HG03196 (cell line): ENCODE data around the gene DMAC2L.

Experiments
- ATAC-seq: cut with Tn5 transposase; IDR thresholded peaks from one replicate; pipeline ENCODE4 v1.9.1; 2021; ENCODE audit not compliant: unreplicated experiment

Gene DMAC2L

GRCh38 chr14:50321009-50321660 lies 9.0 kb downstream of the DMAC2L start:
- peak; percentile 88 for ATAC-seq

DNA sequence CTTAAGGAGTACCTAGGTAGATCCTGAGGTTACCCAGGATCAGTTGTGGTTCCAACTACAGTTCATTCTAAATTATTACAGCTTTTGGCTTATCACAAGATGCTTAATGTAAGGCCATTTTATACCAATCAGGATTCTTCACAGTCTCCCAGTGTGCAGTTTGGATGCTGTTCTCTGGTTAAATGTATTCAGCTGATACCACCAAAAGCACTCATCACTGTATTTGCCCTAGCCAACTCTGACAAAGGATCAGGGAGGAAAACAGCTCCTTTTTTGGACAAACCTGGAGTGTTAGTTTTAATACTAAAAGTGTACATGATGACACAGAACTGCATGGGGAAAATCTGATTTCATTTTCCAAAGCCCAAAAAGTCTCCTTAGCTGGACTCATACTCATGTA lies 19.5 kb downstream of the DMAC2L start:
- no peak for ATAC-seq

DNA sequence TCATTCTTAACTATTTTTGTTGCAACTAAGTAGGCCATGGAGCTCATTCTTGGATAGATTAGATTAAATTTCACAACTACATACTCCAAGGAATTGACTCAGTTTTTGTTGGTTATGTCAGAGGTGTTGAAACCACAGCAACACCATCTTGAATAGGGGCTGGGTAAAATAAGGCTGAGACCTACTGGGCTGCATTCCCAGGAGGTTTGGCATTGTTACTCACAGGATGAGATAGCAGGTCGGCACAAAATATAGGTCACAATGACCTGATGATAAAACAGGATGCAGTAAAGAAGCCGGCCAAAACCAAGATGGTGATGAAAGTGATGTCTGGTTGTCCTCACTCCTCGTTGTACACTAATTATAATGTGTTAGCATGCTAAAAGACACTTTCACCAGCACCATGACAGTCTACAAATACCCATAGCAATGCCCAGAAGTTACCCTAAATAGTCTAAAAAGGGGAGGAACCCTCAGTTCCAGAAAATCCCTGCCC lies 20.9 kb downstream of the DMAC2L start:
- no peak for ATAC-seq

GRCh38 chr14:50334211-50334610 lies 22.1 kb downstream of the DMAC2L start:
- ATAC-seq: no peak

GRCh38 chr14:50335389-50335788 lies 23.3 kb downstream of the DMAC2L start:
- no peak for ATAC-seq

DNA sequence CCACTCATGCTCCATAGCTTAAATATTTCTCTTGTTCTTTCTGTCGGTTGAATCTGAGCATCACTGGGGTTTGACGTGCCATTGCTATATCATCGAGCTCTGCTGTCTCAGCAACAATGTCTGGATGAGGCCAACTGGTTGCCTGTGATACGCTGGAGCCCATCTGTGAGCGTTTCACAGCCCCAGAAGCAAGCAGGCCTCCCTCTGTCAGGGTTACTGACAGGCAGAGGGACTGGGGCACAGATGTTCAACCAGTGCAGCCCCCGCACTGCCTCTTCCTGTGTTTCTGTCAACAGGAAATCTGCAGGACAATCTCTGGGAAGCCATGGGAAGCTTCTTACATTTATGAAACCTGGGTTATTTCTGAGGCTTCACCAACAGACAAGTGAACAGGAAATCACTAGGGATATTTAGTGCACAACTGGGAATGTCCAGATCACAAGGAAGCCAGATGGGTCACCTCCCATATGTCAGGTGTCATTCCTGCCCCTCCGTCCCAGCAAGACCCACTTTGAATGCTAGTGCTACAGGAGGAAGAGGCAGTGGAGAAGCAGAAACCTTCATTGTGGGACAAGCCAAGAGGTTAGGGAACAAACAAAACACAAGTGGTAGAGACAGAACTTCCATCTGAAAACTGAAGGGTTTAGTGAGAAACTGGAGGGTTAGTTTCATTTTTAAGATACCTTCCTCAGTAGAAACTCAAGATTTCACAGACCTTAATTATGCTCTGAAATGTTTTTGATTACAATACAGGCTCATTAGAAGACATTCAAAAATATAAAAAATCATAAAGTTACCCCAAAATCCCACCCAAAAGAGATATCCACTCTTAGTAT lies 24.1 kb downstream of the DMAC2L start:
- ATAC-seq: no peak

DNA sequence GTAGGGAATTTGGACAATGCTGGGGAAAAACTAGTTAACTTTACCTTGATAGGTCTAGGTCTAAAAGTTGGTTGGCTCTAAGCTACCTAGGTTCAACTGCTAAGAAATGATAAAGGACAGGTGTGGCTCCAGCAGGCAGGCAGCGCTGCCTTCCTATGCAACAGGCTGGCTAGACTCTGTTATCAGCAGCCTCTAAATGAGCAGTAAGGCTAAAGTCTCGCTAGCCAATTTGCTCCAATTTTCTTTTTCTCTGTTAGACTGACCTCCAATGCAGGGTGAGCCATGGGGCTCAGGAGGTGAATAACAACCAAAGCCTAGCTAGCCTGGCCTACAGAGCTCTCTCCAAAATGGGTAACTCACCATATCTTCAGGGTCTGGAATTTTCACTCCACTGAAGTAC lies 26.5 kb downstream of the DMAC2L start:
- no peak for ATAC-seq

DNA sequence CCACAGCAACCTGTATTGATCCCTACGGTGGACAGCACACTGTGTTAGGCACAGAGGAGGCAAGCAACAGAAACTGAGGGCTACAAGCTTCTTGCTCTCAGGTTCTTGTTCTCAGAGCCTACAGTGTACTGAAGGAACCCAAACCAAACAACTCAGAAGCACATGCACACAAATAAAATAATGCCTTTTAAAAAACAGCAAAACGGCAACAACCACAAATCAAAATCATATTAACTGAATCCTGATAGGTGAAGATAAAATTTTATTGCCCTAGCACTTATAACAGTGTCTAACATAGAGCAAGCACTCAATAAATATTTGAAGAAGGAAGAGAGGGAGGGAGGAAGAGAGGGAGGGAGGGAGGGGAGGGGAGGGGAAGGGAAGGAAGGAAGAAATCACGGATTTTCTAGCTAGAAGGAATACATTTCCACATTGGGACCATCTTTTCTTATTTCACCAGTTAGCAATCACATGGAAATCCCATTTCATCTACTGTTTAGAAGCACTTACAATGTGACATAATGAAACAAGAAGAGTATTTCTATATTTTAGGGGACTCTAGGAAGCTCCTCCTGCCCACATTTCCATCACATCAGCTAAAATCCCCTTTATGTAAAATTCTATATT lies 27.2 kb downstream of the DMAC2L start:
- no peak for ATAC-seq

GRCh38 chr14:50340045-50340444 lies 27.9 kb downstream of the DMAC2L start:
- no peak for ATAC-seq

- no peak for ATAC-seq
These were observed 28.8 kb downstream of the DMAC2L start for GRCh38 chr14:50340963-50341362.

- ATAC-seq: peak; percentile 54
These were observed 30.3 kb downstream of the DMAC2L start for GRCh38 chr14:50342221-50343078.

DNA sequence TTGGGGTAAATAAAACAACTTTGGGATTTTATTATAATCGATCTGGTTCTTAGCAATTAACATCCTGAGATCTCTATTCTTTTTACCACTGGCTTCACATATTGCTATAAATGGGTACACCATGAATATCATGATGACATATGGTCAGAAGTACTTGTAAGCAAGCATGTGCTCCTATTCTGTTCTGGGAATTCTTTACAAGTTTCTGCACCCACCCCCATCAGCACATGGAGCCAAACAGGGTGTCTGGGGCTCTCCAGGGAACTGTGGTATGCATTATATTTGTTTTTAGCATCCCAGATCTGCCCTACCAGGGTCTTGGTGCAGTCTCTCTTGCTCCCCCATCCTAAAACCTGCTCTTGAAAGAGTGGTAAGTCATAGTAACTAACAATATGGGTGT lies 31.3 kb downstream of the DMAC2L start:
- no peak for ATAC-seq

GRCh38 chr14:50344116-50344775 lies 32.1 kb downstream of the DMAC2L start:
- peak; percentile 88 for ATAC-seq

- ATAC-seq: no peak
These were observed 32.9 kb downstream of the DMAC2L start for GRCh38 chr14:50344876-50345563.

GRCh38 chr14:50345846-50346422 lies 33.8 kb downstream of the DMAC2L start:
- no peak for ATAC-seq

DNA sequence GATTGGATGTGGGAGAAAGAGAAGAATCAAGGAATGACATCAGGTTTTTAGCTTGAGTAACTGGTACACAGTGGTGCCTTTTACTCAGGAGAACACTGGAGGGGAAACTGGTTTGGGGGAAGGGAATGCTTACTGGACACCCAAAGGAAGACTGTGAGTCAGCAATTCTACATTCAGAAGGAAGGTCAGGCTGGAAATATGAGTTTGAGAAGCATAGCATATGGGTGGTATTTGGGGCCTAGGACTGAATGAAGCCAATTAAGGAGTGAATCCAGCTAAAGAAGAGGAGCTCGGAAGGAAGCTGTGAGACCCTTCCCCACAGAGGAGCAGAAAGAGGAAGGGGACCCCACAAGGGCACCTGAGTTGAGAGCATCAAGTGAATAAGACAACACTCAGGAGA lies 35.4 kb downstream of the DMAC2L start:
- no peak for ATAC-seq

- ATAC-seq: no peak
These were observed 36.8 kb downstream of the DMAC2L start for GRCh38 chr14:50348933-50349332.

- ATAC-seq: no peak
These were observed 38.9 kb downstream of the DMAC2L start for GRCh38 chr14:50350975-50351374.

DNA sequence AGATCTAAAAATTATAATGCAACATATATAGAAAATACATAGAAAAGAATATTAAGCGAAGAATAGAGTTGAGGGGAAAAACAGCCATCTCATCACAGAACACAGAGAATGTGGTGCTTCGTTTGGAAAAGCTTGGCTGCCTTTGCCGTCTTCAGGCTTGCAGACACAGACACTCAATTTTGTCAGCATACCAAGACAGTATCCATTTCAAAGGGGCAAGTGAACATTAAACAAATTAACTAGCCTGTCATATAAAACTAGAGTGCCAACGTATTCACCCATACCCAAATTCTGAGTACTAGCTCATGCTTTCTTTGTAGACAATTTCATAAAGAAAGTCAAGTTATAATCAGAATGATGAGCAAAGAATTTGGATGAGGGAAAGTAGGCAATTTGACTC lies 40.5 kb downstream of the DMAC2L start:
- ATAC-seq: no peak
